ENCODE measurements around the gene R3HCC1L.

R3HCC1L gene

DNA sequence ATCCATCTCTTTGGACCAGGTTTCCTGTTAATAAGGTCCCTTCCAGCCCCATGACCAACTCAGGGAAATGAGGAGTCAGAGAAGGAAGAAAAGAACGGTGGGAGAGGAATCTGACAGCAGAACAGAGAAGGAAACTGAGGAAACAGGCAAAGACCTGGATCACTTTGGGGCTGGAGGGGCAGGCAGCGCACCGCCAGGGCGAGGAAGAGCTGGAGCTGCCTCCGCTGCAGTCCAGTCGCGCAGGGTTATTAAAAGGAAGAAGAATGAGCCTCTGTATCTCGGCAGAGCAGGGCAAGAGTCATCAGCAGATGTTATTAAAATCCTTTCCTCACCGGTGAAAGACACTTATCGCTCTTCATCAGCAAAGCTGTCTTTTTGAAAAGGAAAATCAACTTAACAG is 37.7 kb upstream of the R3HCC1L start:
- H3K4me2 ChIP-seq (ENCODE audit: low read length): no peak overlapping the region
- no peaks in the 10 kb centered on the region for H4K20me1 ChIP-seq (ENCODE audit: control insufficient read depth, insufficient read depth, low read depth, low read length)
- no peaks in the 10 kb centered on the region for H3K79me2 ChIP-seq (ENCODE audit: control insufficient read depth, low read length)
- no peak overlapping the region for H3K27ac ChIP-seq (ENCODE audit: low read depth, low read length)
- H3K36me3 ChIP-seq (ENCODE audit: control insufficient read depth, low read length): no peaks in the 10 kb centered on the region
- H3F3A ChIP-seq (ENCODE audit: control insufficient read depth, insufficient read depth): no peaks in the 10 kb centered on the region
- no peak for TF ChIP-seq EZH2phosphoT487 (IDR thresholded peaks at IDR 0.05; ENCODE audit: borderline replicate concordance, low read length)
- TF ChIP-seq, protein P1, sequence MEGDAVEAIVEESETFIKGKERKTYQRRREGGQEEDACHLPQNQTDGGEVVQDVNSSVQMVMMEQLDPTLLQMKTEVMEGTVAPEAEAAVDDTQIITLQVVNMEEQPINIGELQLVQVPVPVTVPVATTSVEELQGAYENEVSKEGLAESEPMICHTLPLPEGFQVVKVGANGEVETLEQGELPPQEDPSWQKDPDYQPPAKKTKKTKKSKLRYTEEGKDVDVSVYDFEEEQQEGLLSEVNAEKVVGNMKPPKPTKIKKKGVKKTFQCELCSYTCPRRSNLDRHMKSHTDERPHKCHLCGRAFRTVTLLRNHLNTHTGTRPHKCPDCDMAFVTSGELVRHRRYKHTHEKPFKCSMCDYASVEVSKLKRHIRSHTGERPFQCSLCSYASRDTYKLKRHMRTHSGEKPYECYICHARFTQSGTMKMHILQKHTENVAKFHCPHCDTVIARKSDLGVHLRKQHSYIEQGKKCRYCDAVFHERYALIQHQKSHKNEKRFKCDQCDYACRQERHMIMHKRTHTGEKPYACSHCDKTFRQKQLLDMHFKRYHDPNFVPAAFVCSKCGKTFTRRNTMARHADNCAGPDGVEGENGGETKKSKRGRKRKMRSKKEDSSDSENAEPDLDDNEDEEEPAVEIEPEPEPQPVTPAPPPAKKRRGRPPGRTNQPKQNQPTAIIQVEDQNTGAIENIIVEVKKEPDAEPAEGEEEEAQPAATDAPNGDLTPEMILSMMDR (IDR thresholded peaks at IDR 0.05; ENCODE audit: low read depth, low read length, poor library complexity, severe bottlenecking): no peak
- no peak overlapping the region for H3K4me3 ChIP-seq (ENCODE audit: low read length)
- H3K9me3 ChIP-seq (ENCODE audit: control insufficient read depth, insufficient read depth, low read length): no peaks in the 10 kb centered on the region
- 0 out of 2 replicates have a peak, but pooled peaks cover 3% of the 10 kb centered on the region for H3K4me1 ChIP-seq (ENCODE audit: control insufficient read depth, low read length)
- no peaks in the 10 kb centered on the region for H3K9me2 ChIP-seq (replicated peaks; ENCODE audit: control insufficient read depth, low read length)
- H3K27me3 ChIP-seq (ENCODE audit: control insufficient read depth, low read length): no peaks in the 10 kb centered on the region

DNA sequence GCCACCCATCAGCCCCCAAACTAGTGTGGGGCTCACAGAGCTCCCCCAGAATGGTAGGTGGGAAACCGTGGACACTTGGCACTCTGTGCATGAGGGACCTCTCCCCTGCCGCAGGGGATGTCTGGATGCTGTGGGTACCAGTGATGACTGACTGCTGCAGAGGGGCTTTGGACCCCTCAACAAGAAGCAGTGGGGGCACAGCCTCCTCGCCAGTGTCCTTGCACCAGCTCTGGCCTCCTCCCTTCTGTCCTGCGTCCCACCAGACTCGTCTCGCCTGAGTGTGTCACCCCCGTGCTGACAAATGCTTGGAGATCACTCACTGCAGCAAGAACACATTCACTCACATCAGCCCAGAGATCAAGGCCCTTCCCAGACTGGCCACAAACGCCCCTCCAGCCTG is 37.3 kb upstream of the R3HCC1L start:
- H3K9me3 ChIP-seq (ENCODE audit: control insufficient read depth, insufficient read depth, low read length): no peaks in the 10 kb centered on the region
- no peak for TF ChIP-seq EZH2phosphoT487 (IDR thresholded peaks at IDR 0.05; ENCODE audit: borderline replicate concordance, low read length)
- TF ChIP-seq, protein P1 (IDR thresholded peaks at IDR 0.05; ENCODE audit: low read depth, low read length, poor library complexity, severe bottlenecking): no peak
- H3K9me2 ChIP-seq (replicated peaks; ENCODE audit: control insufficient read depth, low read length): no peaks in the 10 kb centered on the region
- no peaks in the 10 kb centered on the region for H4K20me1 ChIP-seq (ENCODE audit: control insufficient read depth, insufficient read depth, low read depth, low read length)
- no peaks in the 10 kb centered on the region for H3K27me3 ChIP-seq (ENCODE audit: control insufficient read depth, low read length)
- H3K4me1 ChIP-seq (ENCODE audit: control insufficient read depth, low read length): 0 out of 2 replicates have a peak, but pooled peaks cover 3% of the 10 kb centered on the region
- H3K36me3 ChIP-seq (ENCODE audit: control insufficient read depth, low read length): no peaks in the 10 kb centered on the region
- H3F3A ChIP-seq (ENCODE audit: control insufficient read depth, insufficient read depth): no peaks in the 10 kb centered on the region
- no peak overlapping the region for H3K4me3 ChIP-seq (ENCODE audit: low read length)
- no peak overlapping the region for H3K4me2 ChIP-seq (ENCODE audit: low read length)
- no peaks in the 10 kb centered on the region for H3K79me2 ChIP-seq (ENCODE audit: control insufficient read depth, low read length)
- H3K27ac ChIP-seq (ENCODE audit: low read depth, low read length): no peak overlapping the region

DNA sequence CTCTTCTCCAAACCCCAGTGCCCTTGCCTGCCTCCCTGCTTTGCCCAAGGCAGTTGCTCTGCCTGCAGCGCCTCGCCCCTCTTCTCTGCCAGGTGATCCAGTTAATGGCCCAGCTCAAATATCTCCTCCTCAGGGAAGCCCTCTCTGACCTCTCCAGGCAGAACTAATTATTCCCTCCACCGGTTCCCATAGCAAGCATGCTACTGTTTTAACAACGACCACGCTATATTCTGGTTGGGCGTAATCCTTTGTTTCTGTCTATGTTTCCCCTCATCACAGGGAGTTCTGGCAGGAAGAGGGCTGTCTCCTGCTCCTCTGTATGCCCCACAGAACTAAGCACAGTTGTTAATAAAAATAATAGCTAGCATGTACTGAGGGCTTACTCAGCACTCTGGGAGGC is 36.8 kb upstream of the R3HCC1L start:
- Histone ChIP-seq H3K79me2 (ENCODE audit: control insufficient read depth, low read length) (no peaks in the 10 kb centered on the region), H3F3A (ENCODE audit: control insufficient read depth, insufficient read depth) (no peaks in the 10 kb centered on the region), H3K9me3 (ENCODE audit: control insufficient read depth, insufficient read depth, low read length) (no peaks in the 10 kb centered on the region), H3K27me3 (ENCODE audit: control insufficient read depth, low read length) (no peaks in the 10 kb centered on the region), H3K9me2 (replicated peaks; ENCODE audit: control insufficient read depth, low read length) (no peaks in the 10 kb centered on the region), H3K4me2 (ENCODE audit: low read length) (no peak overlapping the region), H3K4me3 (ENCODE audit: low read length) (no peak overlapping the region), H3K4me1 (ENCODE audit: control insufficient read depth, low read length) (0 out of 2 replicates have a peak, but pooled peaks cover 3% of the 10 kb centered on the region), H3K27ac (ENCODE audit: low read depth, low read length) (no peak overlapping the region), H4K20me1 (ENCODE audit: control insufficient read depth, insufficient read depth, low read depth, low read length) (no peaks in the 10 kb centered on the region), H3K36me3 (ENCODE audit: control insufficient read depth, low read length) (no peaks in the 10 kb centered on the region)
- TF ChIP-seq, protein P1 (IDR thresholded peaks at IDR 0.05; ENCODE audit: low read depth, low read length, poor library complexity, severe bottlenecking): no peak
- no peak for TF ChIP-seq EZH2phosphoT487 (IDR thresholded peaks at IDR 0.05; ENCODE audit: borderline replicate concordance, low read length)

All from DOHH2 (cell line).